K562 (cell line): ENCODE measurements around the gene ACP4. TPM values are rescaled to one million over a fixed set of nuclear protein-coding genes. Genes with fewer than 3 reads are reported as not detected.
A peak's percentile ranks its signal among the peaks of the same experiment; 100 is the strongest.

ENCODE experiments used
- BCL6 ChIP-seq: fragments of 250-450 bp; sonication (Bioruptor Pico); IDR thresholded peaks from 2 replicates; pipeline ENCODE4 v1.4.0; 2020
- FOXK2 ChIP-seq, 2 experiments: fragments of 450-650 bp; IDR thresholded peaks in 1 of 2; conservative IDR thresholded peaks in 1 of 2; 2 replicates each; pipeline ENCODE4 v1.6.1; 2016; ENCODE audit warnings: low read depth in 2 of 2, mild to moderate bottlenecking in 1 of 2
- HDAC1 ChIP-seq, 2 experiments: fragments of 450-650 bp; IDR thresholded peaks; 2 replicates each; pipeline ENCODE4 v1.6.1; 2016 to 2017; ENCODE audit warnings: inconsistent platforms in 1 of 2, mild to moderate bottlenecking in 1 of 2, moderate library complexity in 1 of 2
- NKRF ChIP-seq: fragments of 450-650 bp; IDR thresholded peaks from 2 replicates; pipeline ENCODE4 v1.6.1; 2016; ENCODE audit warnings: borderline replicate concordance
- NR2C2 ChIP-seq, 2 experiments: fragments of 200-800 bp in 1 of 2; sonication (Bioruptor generic) in 1 of 2; sonication (generic) in 1 of 2; formaldehyde crosslinking in 1 of 2; IDR thresholded peaks; 2 replicates each; pipeline versions ENCODE4 v1.6.1 to v1.8.0; 2016 to 2022; ENCODE audit warnings: mild to moderate bottlenecking in 1 of 2, missing compliant biosample characterization in 1 of 2, missing genetic modification characterization in 1 of 2, missing genetic modification reagents in 1 of 2
- PHB2 ChIP-seq: fragments of 450-650 bp; IDR thresholded peaks from 2 replicates; pipeline ENCODE4 v1.6.1; 2017; ENCODE audit warnings: low read depth
- POLR2H ChIP-seq: IDR thresholded peaks from 2 replicates; pipeline ENCODE4 v1.6.1; 2016; ENCODE audit warnings: missing genetic modification characterization, low read depth, mild to moderate bottlenecking, control low read depth, missing compliant biosample characterization, moderate library complexity
- POLR3G ChIP-seq: IDR thresholded peaks from 2 replicates; pipeline ENCODE4 v1.6.1; 2011; ENCODE audit not compliant: insufficient read length, insufficient replicate concordance; ENCODE audit errors: extremely low read depth
- RB1 ChIP-seq: fragments of 450-650 bp; IDR thresholded peaks from 2 replicates; pipeline ENCODE4 v1.6.1; 2017; ENCODE audit warnings: low read depth, mild to moderate bottlenecking
- RBM17 ChIP-seq: fragments of 200-400 bp; formaldehyde crosslinking; IDR thresholded peaks from 2 replicates; pipeline ENCODE4 v1.6.1; 2017; ENCODE audit warnings: low read depth, mild to moderate bottlenecking, low read length, borderline replicate concordance
- THAP7 ChIP-seq: fragments of 250-450 bp; sonication (Bioruptor Pico); IDR thresholded peaks from 2 replicates; pipeline ENCODE4 v1.5.0; 2021
- ZFX ChIP-seq: sonication (generic); formaldehyde crosslinking; IDR thresholded peaks from 2 replicates; pipeline ENCODE4 v1.8.0; 2022; ENCODE audit warnings: mild to moderate bottlenecking, missing genetic modification reagents, moderate library complexity
- ZNF395 ChIP-seq: fragments of 200-800 bp; sonication (Bioruptor generic); IDR thresholded peaks from 2 replicates; pipeline ENCODE4 v1.6.1; 2017; ENCODE audit warnings: missing genetic modification characterization, missing compliant biosample characterization
- ZNF717 ChIP-seq: fragments of 250-450 bp; sonication (Bioruptor Pico); IDR thresholded peaks from 2 replicates; pipeline ENCODE4 v1.5.0; 2021
- polyA plus RNA-seq, 8 experiments: library from polyadenylated mRNA; depleted of rRNA in 4 of 8; stranded (reverse) in 5 of 8; unstranded in 3 of 8; fragments of >200 nt; fragmentation: Nextera tagmentation in 2 of 8; fragmentation: Illumina TruSeq in 1 of 8; extraction: Ambion mirVana in 2 of 8; extraction: Trizol in 1 of 8; gene quantifications; 2 replicates each; pipeline versions ENCODE4 v1.2.1 to v1.2.3, GENCODE V29; 2011 to 2014; ENCODE audit warnings: inconsistent platforms in 1 of 8, missing spikeins in 1 of 8
- total RNA-seq, 7 experiments: library from RNA; depleted of rRNA in 6 of 7; stranded (reverse); fragments of >200 nt in 6 of 7; fragmentation: Illumina TruSeq in 2 of 7; extraction: Trizol in 2 of 7; gene quantifications; 2 replicates each; pipeline versions ENCODE4 v1.2.1 to v1.2.3, GENCODE V29; 2011 to 2021; ENCODE audit warnings: low replicate concordance in 1 of 7
- TF ChIP-seq, protein P1 (sequence below): sonication (generic); formaldehyde crosslinking; IDR thresholded peaks from 2 replicates; pipeline ENCODE4 v1.8.1; 2023; ENCODE audit warnings: mild to moderate bottlenecking, missing genetic modification reagents
- TF ChIP-seq, protein P2 (sequence below), 2 experiments: fragments of 450-650 bp; IDR thresholded peaks; 2 replicates each; pipeline ENCODE4 v1.6.1; 2018; ENCODE audit warnings: mild to moderate bottlenecking in 2 of 2, low read depth in 1 of 2; ENCODE audit not compliant: partially characterized antibody in 2 of 2

Gene ACP4
- total and polyA plus RNA-seq, 9 of the 15 experiments (the other 6 are each of a cell fraction or from before 2014, with no cell fraction given), result not detected

GRCh38 chr19:50804420-50805272, 14.4 kb downstream of the ACP4 start (continued):
- TF ChIP-seq NKRF, result peak; percentile 96
- TF ChIP-seq ZFX (CRISPR knock-in tag), result peak; percentile 83
- no peak for TF ChIP-seq ZNF717 (CRISPR knock-in tag)
- TF ChIP-seq FOXK2 (conservative IDR thresholded peaks at IDR 0.05 in 1 of 2, IDR thresholded peaks at IDR 0.05 in 1 of 2; ENCODE audit: low read depth in 2 of 2), result peak in 1 of 2 experiments; percentile 29; a peak in 3 of 4 replicates
- no peak for TF ChIP-seq RBM17
- peak; percentile 96; the same call in 1 of the 2 replicates for TF ChIP-seq RB1
- TF ChIP-seq BCL6 (CRISPR knock-in tag), result no peak
- TF ChIP-seq, protein P1, sequence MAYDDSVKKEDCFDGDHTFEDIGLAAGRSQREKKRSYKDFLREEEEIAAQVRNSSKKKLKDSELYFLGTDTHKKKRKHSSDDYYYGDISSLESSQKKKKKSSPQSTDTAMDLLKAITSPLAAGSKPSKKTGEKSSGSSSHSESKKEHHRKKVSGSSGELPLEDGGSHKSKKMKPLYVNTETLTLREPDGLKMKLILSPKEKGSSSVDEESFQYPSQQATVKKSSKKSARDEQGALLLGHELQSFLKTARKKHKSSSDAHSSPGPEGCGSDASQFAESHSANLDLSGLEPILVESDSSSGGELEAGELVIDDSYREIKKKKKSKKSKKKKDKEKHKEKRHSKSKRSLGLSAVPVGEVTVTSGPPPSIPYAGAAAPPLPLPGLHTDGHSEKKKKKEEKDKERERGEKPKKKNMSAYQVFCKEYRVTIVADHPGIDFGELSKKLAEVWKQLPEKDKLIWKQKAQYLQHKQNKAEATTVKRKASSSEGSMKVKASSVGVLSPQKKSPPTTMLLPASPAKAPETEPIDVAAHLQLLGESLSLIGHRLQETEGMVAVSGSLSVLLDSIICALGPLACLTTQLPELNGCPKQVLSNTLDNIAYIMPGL (CRISPR knock-in tag), result peak; percentile 89
- TF ChIP-seq, protein P2, sequence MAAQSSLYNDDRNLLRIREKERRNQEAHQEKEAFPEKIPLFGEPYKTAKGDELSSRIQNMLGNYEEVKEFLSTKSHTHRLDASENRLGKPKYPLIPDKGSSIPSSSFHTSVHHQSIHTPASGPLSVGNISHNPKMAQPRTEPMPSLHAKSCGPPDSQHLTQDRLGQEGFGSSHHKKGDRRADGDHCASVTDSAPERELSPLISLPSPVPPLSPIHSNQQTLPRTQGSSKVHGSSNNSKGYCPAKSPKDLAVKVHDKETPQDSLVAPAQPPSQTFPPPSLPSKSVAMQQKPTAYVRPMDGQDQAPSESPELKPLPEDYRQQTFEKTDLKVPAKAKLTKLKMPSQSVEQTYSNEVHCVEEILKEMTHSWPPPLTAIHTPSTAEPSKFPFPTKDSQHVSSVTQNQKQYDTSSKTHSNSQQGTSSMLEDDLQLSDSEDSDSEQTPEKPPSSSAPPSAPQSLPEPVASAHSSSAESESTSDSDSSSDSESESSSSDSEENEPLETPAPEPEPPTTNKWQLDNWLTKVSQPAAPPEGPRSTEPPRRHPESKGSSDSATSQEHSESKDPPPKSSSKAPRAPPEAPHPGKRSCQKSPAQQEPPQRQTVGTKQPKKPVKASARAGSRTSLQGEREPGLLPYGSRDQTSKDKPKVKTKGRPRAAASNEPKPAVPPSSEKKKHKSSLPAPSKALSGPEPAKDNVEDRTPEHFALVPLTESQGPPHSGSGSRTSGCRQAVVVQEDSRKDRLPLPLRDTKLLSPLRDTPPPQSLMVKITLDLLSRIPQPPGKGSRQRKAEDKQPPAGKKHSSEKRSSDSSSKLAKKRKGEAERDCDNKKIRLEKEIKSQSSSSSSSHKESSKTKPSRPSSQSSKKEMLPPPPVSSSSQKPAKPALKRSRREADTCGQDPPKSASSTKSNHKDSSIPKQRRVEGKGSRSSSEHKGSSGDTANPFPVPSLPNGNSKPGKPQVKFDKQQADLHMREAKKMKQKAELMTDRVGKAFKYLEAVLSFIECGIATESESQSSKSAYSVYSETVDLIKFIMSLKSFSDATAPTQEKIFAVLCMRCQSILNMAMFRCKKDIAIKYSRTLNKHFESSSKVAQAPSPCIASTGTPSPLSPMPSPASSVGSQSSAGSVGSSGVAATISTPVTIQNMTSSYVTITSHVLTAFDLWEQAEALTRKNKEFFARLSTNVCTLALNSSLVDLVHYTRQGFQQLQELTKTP (IDR thresholded peaks at IDR 0.05; ENCODE audit: low read depth in 1 of 2, partially characterized antibody in 2 of 2), result peak in 1 of 2 experiments; percentile 75
- no peak for TF ChIP-seq POLR3G
- TF ChIP-seq PHB2, result no peak
- peak; percentile 82; the same call in 1 of the 2 replicates for TF ChIP-seq THAP7 (CRISPR knock-in tag)
- peak; percentile 98 for TF ChIP-seq POLR2H (tag)
- peak; percentile 83 to 96; a peak in 3 of 4 replicates for TF ChIP-seq HDAC1 (IDR thresholded peaks at IDR 0.05)
- TF ChIP-seq ZNF395 (CRISPR knock-in tag), result peak; percentile 79; the same call in 1 of the 2 replicates
- no peak for TF ChIP-seq NR2C2 (CRISPR knock-in tag; IDR thresholded peaks at IDR 0.05)
- TF ChIP-seq NR2C2 (tag; IDR thresholded peaks at IDR 0.05), result peak; percentile 78; the same call in 1 of the 2 replicates
